ENCODE data around the gene SAMD4A.

The SAMD4A gene

DNA sequence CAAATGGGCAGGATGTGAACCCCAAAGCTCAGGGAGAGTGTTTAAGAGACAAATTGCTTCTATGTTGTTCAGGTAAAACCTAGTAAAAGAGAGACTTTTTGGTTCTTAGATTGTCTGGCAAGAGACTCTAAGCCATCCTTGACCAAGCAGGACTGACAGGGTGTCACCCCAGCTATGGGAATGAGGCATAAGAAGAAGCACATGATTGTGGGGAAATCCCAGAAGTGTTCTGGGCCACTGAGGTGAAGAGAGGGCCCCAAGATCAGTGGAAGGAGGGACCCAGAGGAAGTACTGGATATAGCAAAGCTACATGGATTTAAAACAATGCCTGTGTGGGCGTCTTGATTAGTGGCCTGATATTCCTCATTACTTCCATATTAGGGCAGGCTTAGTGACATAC lies 99.0 kb downstream of the SAMD4A start:
- H3K4me1 ChIP-seq (ENCODE audit: low read depth, poor library complexity, severe bottlenecking): peaks cover 17% of the 10 kb centered on the region
- no peak overlapping the region for H3K4me3 ChIP-seq (IDR thresholded peaks at IDR 0.05; ENCODE audit: insufficient read depth, low read depth, low read length)
- no peaks in the 10 kb centered on the region for H3K36me3 ChIP-seq (ENCODE audit: insufficient read depth)
- H3K4me2 ChIP-seq: no peak overlapping the region
- H3K27ac ChIP-seq: no peak overlapping the region
- H3K9ac ChIP-seq: no peak overlapping the region
- no peaks in the 10 kb centered on the region for H4K20me1 ChIP-seq (ENCODE audit: insufficient read depth)
- no peak overlapping the region for H2AFZ ChIP-seq (ENCODE audit: low read depth)
- H3K27me3 ChIP-seq (ENCODE audit: insufficient read depth, low read depth): no peaks in the 10 kb centered on the region
- TF ChIP-seq CTCF (conservative IDR thresholded peaks at IDR 0.05; ENCODE audit: low read depth, low read length): no peak
- H3K79me2 ChIP-seq (ENCODE audit: insufficient read depth, low read depth): no peaks in the 10 kb centered on the region

DNA sequence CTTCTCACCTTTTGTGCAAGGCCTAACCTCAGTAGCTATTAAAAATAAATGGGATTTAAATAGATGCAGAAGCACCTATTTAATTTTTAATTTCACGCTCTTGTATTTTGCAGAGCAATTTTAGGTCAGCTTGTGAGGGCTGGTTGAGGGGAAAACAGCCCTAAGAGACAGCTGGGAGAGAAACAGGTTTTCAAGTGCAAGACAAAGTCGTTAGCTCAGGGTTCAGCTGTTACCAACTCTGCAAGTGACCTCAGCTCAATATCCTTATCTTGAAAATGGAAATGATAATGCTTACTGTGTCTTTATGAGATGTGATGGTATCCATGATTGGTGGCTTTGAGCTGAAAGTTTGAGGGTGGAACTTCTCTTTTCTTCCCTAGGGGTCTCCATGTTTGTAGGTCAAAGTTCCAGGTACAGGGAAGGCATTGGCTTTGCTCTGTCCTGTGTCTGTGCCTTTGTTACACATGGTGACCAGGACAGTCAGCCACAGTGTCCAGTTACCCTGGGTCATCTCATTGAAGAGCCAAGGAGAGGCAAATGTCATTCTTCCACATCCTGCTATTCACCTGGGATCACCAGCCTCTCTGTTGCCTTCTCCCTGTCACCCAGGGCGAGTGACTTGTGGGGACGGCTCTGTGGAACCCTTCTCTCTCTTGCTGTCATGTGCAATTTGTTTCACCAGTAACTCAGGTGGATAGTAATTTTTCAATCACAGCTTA lies 100.3 kb downstream of the SAMD4A start:
- H3K4me1 ChIP-seq (ENCODE audit: low read depth, poor library complexity, severe bottlenecking): peaks cover 26% of the 10 kb centered on the region
- no peaks in the 10 kb centered on the region for H4K20me1 ChIP-seq (ENCODE audit: insufficient read depth)
- H3K4me3 ChIP-seq (IDR thresholded peaks at IDR 0.05; ENCODE audit: insufficient read depth, low read depth, low read length): no peak overlapping the region
- no peaks in the 10 kb centered on the region for H3K79me2 ChIP-seq (ENCODE audit: insufficient read depth, low read depth)
- no peak overlapping the region for H3K9ac ChIP-seq
- H3K27me3 ChIP-seq (ENCODE audit: insufficient read depth, low read depth): no peaks in the 10 kb centered on the region
- H3K27ac ChIP-seq: no peak overlapping the region
- no peak overlapping the region for H2AFZ ChIP-seq (ENCODE audit: low read depth)
- H3K4me2 ChIP-seq: no peak overlapping the region
- no peaks in the 10 kb centered on the region for H3K36me3 ChIP-seq (ENCODE audit: insufficient read depth)
- TF ChIP-seq CTCF (conservative IDR thresholded peaks at IDR 0.05; ENCODE audit: low read depth, low read length): no peak

DNA sequence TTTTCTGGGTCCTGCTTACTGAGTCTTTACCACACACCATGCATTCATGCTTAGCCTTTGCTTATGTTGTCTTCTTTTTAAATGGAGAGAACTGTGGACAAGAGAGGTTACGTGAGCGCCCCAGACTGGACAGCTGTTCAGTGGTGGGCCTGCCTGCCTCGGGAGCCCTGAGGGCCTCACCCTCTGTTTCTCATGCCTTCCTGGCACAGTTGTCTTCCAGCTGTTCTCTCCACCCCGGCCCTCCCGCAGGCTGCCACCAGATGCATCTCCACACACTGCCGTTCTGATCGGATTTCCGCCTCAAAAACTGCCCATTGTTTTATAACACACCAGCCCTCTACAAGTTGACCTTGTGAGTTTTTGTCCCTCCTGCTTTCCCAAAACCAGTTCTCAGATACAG lies 100.8 kb downstream of the SAMD4A start:
- no peak overlapping the region for H2AFZ ChIP-seq (ENCODE audit: low read depth)
- no peaks in the 10 kb centered on the region for H3K27me3 ChIP-seq (ENCODE audit: insufficient read depth, low read depth)
- H3K4me1 ChIP-seq (ENCODE audit: low read depth, poor library complexity, severe bottlenecking): peaks cover 31% of the 10 kb centered on the region
- H4K20me1 ChIP-seq (ENCODE audit: insufficient read depth): no peaks in the 10 kb centered on the region
- no peak for TF ChIP-seq CTCF (conservative IDR thresholded peaks at IDR 0.05; ENCODE audit: low read depth, low read length)
- no peaks in the 10 kb centered on the region for H3K36me3 ChIP-seq (ENCODE audit: insufficient read depth)
- no peak overlapping the region for H3K4me3 ChIP-seq (IDR thresholded peaks at IDR 0.05; ENCODE audit: insufficient read depth, low read depth, low read length)
- H3K27ac ChIP-seq: no peak overlapping the region
- no peak overlapping the region for H3K4me2 ChIP-seq
- H3K9ac ChIP-seq: no peak overlapping the region
- H3K79me2 ChIP-seq (ENCODE audit: insufficient read depth, low read depth): no peaks in the 10 kb centered on the region

- Histone ChIP-seq H3K27ac (peak overlapping the region; percentile 47; the same call in 1 of the 2 replicates), H2AFZ (ENCODE audit: low read depth) (no peak overlapping the region), H3K36me3 (ENCODE audit: insufficient read depth) (no peaks in the 10 kb centered on the region), H3K27me3 (ENCODE audit: insufficient read depth, low read depth) (no peaks in the 10 kb centered on the region), H4K20me1 (ENCODE audit: insufficient read depth) (no peaks in the 10 kb centered on the region), H3K4me1 (ENCODE audit: low read depth, poor library complexity, severe bottlenecking) (peaks cover 53% of the 10 kb centered on the region), H3K79me2 (ENCODE audit: insufficient read depth, low read depth) (no peaks in the 10 kb centered on the region), H3K4me3 (IDR thresholded peaks at IDR 0.05; ENCODE audit: insufficient read depth, low read depth, low read length) (no peak overlapping the region), H3K4me2 (peak overlapping the region; percentile 66), H3K9ac (no peak overlapping the region; the same call in 1 of the 2 replicates)
- no peak for TF ChIP-seq CTCF (conservative IDR thresholded peaks at IDR 0.05; ENCODE audit: low read depth, low read length)
These were observed 103.0 kb downstream of the SAMD4A start for GRCh38 chr14:54669721-54670561.

Measured in KMS-11 (cell line).